RWPE1 (cell line): Measurements from ENCODE around the gene SLC25A12.

ENCODE experiments used
- CTCF ChIA-PET: fragments of 350-600 bp; sonication (Branson Sonifier 250); formaldehyde crosslinking; extraction: SDS; loops from one replicate; lab custom pipeline; 2021; lab: Yijun Ruan, JAX
- POLR2A ChIA-PET: fragments of 400-600 bp; formaldehyde crosslinking; extraction: SDS; loops from one replicate; lab custom pipeline; 2020; ENCODE audit warnings: antibody characterized with exemption; ENCODE audit not compliant: low non-redundant PET; lab: Yijun Ruan, JAX
- DNase-seq: peaks from one replicate; pipeline ENCODE4 v3.0.0; 2012; ENCODE audit warnings: low spot score
- H3K27ac ChIP-seq: fragments of 450-650 bp; 2 replicates; pipeline ENCODE4 v1.5.1; 2017
- TF ChIP-seq, protein P1 (sequence below): fragments of 450-650 bp; conservative IDR thresholded peaks from 2 replicates; pipeline ENCODE4 v1.5.1; 2017; ENCODE audit warnings: low read depth, mild to moderate bottlenecking

SLC25A12 gene

DNA sequence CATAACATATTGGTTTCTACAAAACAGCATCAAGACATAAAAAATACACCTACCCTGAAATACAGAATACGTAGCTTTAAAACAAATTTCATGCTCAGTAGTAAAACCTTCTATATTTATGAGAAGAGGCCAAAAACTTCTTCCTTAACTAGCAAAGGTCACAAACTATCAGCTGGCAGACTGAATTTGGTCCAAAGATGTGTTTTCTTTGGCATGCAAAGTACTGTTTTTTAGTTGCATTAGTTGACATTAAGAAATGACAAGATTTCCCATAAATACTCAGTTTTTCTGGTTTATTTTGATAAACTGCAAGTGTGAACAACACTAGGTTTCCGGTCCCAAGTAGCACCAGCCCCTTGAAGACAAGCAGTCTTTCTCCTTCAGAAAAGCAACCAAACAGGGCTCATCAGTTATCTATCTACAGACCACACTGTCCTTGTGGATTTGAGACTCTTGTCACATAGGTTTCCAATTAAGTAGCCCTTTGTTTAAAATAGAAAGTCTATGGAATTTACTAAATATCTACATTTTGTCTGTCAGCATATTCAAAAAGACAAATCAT is 35.6 kb downstream of the SLC25A12 start:
- TF ChIP-seq, protein P1, sequence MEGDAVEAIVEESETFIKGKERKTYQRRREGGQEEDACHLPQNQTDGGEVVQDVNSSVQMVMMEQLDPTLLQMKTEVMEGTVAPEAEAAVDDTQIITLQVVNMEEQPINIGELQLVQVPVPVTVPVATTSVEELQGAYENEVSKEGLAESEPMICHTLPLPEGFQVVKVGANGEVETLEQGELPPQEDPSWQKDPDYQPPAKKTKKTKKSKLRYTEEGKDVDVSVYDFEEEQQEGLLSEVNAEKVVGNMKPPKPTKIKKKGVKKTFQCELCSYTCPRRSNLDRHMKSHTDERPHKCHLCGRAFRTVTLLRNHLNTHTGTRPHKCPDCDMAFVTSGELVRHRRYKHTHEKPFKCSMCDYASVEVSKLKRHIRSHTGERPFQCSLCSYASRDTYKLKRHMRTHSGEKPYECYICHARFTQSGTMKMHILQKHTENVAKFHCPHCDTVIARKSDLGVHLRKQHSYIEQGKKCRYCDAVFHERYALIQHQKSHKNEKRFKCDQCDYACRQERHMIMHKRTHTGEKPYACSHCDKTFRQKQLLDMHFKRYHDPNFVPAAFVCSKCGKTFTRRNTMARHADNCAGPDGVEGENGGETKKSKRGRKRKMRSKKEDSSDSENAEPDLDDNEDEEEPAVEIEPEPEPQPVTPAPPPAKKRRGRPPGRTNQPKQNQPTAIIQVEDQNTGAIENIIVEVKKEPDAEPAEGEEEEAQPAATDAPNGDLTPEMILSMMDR = no peak
- no peak for DNase-seq
- ChIA-PET CTCF (no interaction called here), POLR2A (no interaction called here)
- H3K27ac ChIP-seq = no peak overlapping the region

DNA sequence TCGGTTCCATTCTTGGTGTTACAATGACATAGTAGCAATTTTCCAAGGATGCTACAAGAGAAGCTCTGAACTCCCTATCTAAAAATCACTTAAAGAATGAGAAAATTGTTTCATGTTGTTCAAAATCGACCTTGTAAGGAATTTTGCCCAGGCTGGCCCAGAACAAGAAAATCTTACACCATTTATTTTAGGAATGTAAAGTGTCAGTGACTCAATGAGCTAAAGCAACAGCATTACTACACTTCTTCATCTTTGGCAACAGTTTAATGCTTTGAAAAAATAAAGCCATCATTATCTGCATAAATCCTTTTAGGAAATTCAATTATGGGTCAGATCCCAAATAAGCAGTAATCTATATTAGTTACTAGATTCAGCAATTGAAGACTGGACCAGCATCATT is 38.6 kb downstream of the SLC25A12 start:
- TF ChIP-seq, protein P1 = no peak
- ChIA-PET POLR2A (no interaction called here), CTCF (no interaction called here)
- no peak for DNase-seq
- H3K27ac ChIP-seq = no peak overlapping the region

DNA sequence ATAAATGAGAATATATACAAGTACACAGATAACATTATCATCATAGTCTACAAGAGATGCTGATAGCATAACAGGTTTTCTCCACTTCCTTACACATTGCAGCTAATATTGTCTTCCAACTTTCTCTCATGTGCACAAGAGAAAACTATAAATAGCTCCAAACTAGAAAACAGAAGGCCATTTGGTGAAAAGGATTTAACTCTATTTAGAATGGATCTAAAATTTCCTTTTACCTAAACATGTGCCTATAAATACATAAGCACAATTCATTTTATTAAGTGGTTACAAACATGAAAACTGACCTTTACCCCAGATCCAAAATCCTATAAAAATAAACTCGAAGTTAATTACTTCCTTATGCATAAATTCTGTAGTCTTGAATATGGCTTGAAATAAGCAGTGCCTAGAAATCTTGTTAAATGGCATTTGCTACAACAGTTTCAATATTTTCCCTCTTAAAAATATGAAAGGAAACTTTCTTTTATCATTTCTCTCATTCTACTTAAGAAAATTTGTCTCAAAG is 41.6 kb downstream of the SLC25A12 start:
- DNase-seq = no peak
- H3K27ac ChIP-seq = no peak overlapping the region
- ChIA-PET POLR2A (no interaction called here), CTCF (no interaction called here)
- TF ChIP-seq, protein P1 = no peak

DNA sequence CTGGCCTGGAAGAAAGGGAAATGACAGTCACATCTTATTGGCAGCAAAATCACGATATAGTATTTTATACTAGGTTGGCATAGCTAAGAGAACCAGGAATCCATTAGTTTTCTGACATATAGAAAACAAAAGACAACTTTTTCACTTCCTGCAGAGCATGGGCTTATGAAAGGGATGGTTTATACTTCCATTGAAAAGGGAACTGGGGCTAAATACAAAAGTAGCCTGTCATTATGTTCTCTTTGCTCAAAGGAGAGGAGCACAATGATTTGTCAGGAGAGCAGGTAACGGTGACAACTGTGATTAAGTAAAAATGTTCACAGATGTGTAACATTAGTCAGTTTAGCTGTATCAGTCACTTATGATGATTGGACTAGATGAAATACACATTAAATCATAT is 46.4 kb downstream of the SLC25A12 start:
- TF ChIP-seq, protein P1 = no peak
- POLR2A ChIA-PET = no interaction called here

DNA sequence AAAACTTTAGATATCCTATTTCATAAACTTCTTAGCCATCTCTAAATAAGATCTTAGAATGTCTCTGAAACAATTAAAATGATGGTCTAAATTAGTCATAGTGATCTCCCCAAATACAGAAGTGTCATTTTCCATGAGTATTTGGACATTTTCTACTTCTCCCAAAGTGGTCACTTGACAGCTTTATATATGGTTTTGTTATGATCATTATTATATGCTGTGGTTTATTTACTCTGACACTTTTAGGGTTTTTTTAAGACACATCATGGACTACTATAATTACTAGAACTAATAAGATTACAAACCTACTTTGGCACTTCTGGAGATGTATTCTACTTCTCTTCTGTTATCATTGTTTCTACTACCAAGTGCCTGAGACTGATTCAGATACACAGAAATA is 47.1 kb downstream of the SLC25A12 start:
- TF ChIP-seq, protein P1 = no peak
- CTCF ChIA-PET = interaction anchor here (0.6 kb wide), 1 partner anchor 24 kb away, joined by 3 read pairs; no protein-coding TSS in a partner anchor
- POLR2A ChIA-PET = no interaction called here
- DNase-seq = no peak
- no peak overlapping the region for H3K27ac ChIP-seq

More for the DNA sequence above, 46.4 kb downstream of the SLC25A12 start:
- H3K27ac ChIP-seq = no peak overlapping the region
- CTCF ChIA-PET = interaction anchor here (0.5 kb wide), 1 partner anchor 67 kb away, joined by 3 read pairs; no protein-coding TSS in a partner anchor
- no peak for DNase-seq

DNA sequence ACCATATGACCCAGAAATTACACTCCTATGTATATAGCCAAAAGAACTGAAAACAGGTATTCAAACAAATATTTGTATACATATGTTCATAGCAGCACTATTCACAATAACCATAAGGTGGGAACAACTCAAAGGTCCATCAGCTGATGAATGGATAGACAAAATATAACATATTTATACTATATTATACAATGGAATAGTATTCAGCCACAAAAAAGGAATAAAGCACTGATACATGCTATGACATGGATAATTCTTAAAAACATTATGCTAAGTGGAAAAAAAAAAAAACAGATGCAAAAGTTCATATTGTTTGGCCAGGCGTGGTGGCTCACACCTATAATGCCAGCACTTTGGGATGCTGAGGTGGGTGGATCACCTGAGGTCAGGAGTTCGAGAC is 52.0 kb downstream of the SLC25A12 start:
- H3K27ac ChIP-seq = no peak overlapping the region
- TF ChIP-seq, protein P1 = no peak
- DNase-seq = no peak
- ChIA-PET POLR2A (no interaction called here), CTCF (no interaction called here)
